Thyroid gland (tissue), 4 donors: ENCODE results near the gene SLC2A9. TPM values are rescaled to one million over a fixed set of nuclear protein-coding genes. Genes with fewer than 3 reads are reported as not detected.

ENCODE experiments used
- DNase-seq, 2 donors: peaks; one replicate each; pipeline ENCODE4 v3.0.0-alpha.2; 2019
- H3K27ac ChIP-seq, 3 donors: fragments of 200-600 bp; sonication (generic); 1 replicate in 2 of 3; 2 replicates in 1 of 3; pipeline ENCODE4 v1.5.1; 2016 to 2019; ENCODE audit warnings: mild to moderate bottlenecking in 1 of 3, moderate library complexity in 1 of 3
- H3K27me3 ChIP-seq: fragments of 200-600 bp; sonication (generic); one replicate; pipeline ENCODE4 v1.5.1; 2019
- H3K36me3 ChIP-seq, 2 donors: fragments of 200-600 bp; sonication (generic); one replicate each; pipeline ENCODE4 v1.5.1; 2016 to 2019
- H3K4me1 ChIP-seq, 2 donors: fragments of 200-600 bp; sonication (generic); one replicate each; pipeline ENCODE4 v1.5.1; 2017 to 2019
- H3K4me3 ChIP-seq, 3 donors: fragments of 200-600 bp; sonication (generic); replicated peaks in 1 of 3; 1 replicate in 2 of 3; 2 replicates in 1 of 3; pipeline ENCODE4 v1.5.1; 2016; ENCODE audit warnings: mild to moderate bottlenecking in 1 of 3
- H3K9me3 ChIP-seq: fragments of 200-600 bp; sonication (generic); one replicate; pipeline ENCODE4 v1.5.1; 2017
- POLR2A ChIP-seq, 2 donors: fragments of 450-650 bp; IDR thresholded peaks; one replicate each; pipeline ENCODE4 v1.6.1; 2017; ENCODE audit warnings: antibody characterized with exemption in 2 of 2, mild to moderate bottlenecking in 2 of 2, moderate library complexity in 1 of 2
- WGBS, 2 donors: methylation state at CpG; one replicate each; pipeline ENCODE4 v1.1.5; 2017; 5-methylcytosine and 5-hydroxymethylcytosine counted together
- intact Hi-C: fragments of 100-400 bp; cut with DNase I; formaldehyde crosslinking; loops from one replicate; pipeline ENCODE4 v1.15.1; 2023
- total RNA-seq, 4 donors: library from RNA; depleted of rRNA; stranded (reverse); fragments of >200 nt; gene quantifications; one replicate each; pipeline ENCODE4 v1.2.3, GENCODE V29; 2016
- TF ChIP-seq, protein P1 (sequence below), 6 experiments: fragments of 200-600 bp in 3 of 6; fragments of 450-650 bp in 3 of 6; sonication (generic) in 3 of 6; IDR thresholded peaks; one replicate each; pipeline ENCODE4 v1.5.1; 2016 to 2019; ENCODE audit warnings: antibody characterized with exemption in 6 of 6, mild to moderate bottlenecking in 2 of 6, inconsistent platforms in 1 of 6, moderate library complexity in 1 of 6

SLC2A9 gene
- total RNA-seq, 4 donors from 2014 or later: 5.0 to 21.2 (median 9.2) TPM

DNA sequence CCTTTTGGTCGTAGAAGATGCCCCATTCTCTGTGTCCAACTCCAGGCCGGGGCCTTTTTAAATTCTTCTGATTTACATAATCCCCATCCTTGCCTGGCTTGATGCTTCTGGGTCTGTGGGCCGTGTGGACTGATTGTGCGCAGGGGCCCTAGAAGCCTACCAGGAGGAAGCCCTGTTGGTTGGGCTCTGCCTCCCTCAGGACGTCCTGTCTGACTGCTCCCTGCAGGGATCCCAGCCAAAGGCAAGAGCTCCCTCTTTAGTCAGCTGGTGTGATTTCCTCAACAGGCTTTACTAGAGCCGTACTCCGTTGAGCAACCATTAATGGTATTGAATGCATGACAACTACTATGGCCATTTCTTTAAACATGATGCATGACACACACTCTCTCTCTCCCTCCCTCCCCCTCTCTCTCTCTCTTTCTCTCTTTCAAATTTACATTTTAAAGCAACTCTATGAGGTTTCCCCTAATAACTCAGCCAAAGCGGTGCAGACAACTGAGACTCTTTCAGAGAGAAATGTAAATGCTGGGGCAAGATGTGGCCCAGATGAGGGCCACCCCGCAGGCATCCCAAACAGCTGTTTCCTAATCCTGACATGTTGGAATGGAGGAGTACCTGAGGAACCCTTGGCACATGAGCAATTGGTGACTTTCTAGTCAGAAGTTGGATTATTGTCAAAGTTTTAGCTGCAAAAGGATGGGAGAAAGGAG is 122.5 kb downstream of the SLC2A9 start:
- DNase-seq: peak; percentile 12 to 35
- no peaks in the 10 kb centered on the region for H3K9me3 ChIP-seq
- intact Hi-C loops: no loop called here
- no peaks in the 10 kb centered on the region for H3K4me1 ChIP-seq
- H3K27me3 ChIP-seq: no peaks in the 10 kb centered on the region
- no peak overlapping the region for H3K4me3 ChIP-seq
- TF ChIP-seq POLR2A (IDR thresholded peaks at IDR 0.05): no peak
- TF ChIP-seq, protein P1, sequence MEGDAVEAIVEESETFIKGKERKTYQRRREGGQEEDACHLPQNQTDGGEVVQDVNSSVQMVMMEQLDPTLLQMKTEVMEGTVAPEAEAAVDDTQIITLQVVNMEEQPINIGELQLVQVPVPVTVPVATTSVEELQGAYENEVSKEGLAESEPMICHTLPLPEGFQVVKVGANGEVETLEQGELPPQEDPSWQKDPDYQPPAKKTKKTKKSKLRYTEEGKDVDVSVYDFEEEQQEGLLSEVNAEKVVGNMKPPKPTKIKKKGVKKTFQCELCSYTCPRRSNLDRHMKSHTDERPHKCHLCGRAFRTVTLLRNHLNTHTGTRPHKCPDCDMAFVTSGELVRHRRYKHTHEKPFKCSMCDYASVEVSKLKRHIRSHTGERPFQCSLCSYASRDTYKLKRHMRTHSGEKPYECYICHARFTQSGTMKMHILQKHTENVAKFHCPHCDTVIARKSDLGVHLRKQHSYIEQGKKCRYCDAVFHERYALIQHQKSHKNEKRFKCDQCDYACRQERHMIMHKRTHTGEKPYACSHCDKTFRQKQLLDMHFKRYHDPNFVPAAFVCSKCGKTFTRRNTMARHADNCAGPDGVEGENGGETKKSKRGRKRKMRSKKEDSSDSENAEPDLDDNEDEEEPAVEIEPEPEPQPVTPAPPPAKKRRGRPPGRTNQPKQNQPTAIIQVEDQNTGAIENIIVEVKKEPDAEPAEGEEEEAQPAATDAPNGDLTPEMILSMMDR (IDR thresholded peaks at IDR 0.05): peak in 1 of 6 experiments; percentile 14
- H3K27ac ChIP-seq: no peak overlapping the region
- 47 to 50% methylated on average over 9 of the region's 9 CpGs for WGBS, 2 donors
- H3K36me3 ChIP-seq: no peaks in the 10 kb centered on the region

DNA sequence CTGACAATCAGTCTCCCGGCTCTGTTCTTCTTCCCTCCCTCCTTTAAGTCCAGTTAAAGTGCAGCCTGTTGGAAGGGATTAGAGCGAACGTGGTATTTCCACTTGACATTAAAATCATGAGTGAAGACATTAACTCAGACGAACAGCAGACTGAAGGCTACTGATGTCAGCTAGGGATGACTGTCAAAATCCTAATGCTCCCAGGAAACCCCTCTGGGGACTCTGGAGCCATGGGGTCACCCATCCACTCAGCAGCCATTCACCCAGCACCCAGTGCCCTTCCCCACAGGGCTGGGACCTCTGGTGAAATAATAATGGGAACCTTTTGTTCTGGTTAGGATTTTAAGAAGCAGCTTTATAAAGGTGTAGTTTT is 126.0 kb downstream of the SLC2A9 start:
- no peak overlapping the region for H3K27ac ChIP-seq
- H3K4me3 ChIP-seq: no peak overlapping the region

DNA sequence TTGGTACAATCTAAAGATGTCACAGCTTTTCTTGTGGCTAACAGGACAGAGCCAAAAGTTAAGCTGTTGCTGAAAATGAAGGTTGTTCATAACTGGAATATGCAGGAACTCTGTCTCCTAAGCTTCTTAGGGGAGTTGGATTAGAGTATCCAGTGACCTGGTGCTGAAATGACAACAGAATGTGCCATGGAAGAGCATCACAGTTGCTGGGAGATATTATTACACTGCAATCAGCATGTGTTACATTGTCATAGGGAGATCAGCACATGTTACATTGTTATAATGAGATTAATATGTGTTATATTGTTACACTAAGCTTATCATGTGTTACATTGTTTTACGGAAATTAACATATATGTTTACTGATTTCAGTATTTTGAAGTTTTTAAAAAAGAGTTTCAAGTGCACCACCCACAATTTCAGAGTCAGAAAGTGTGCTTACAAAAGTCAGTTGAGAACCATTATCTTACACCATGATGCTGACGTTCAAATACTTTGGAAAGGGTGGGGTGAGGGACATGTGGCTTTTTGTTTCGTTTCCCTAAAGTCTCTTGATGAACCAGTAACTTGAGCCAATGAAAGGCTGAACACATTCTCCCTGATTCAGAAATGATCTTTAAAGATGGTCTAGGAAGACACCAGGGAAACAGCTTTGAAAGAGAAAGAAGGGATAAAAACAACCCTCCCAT is 126.5 kb downstream of the SLC2A9 start:
- H3K27ac ChIP-seq: no peak overlapping the region
- DNase-seq: no peak
- intact Hi-C loops: no loop called here
- no peaks in the 10 kb centered on the region for H3K36me3 ChIP-seq
- no peaks in the 10 kb centered on the region for H3K4me1 ChIP-seq
- no peaks in the 10 kb centered on the region for H3K9me3 ChIP-seq
- TF ChIP-seq POLR2A (IDR thresholded peaks at IDR 0.05): no peak
- TF ChIP-seq, protein P1 (IDR thresholded peaks at IDR 0.05): no peak
- WGBS, 2 donors: 70 to 79% methylated on average over 3 of the region's 3 CpGs
- no peaks in the 10 kb centered on the region for H3K27me3 ChIP-seq
- no peak overlapping the region for H3K4me3 ChIP-seq

More for the DNA sequence above, 126.0 kb downstream of the SLC2A9 start:
- no peak for DNase-seq
- no peak for TF ChIP-seq POLR2A (IDR thresholded peaks at IDR 0.05)
- TF ChIP-seq, protein P1 (IDR thresholded peaks at IDR 0.05): no peak
- 49 to 63% methylated on average over 4 of the region's 4 CpGs for WGBS, 2 donors
- Histone ChIP-seq H3K27me3 (no peaks in the 10 kb centered on the region), H3K4me1 (no peaks in the 10 kb centered on the region), H3K36me3 (no peaks in the 10 kb centered on the region), H3K9me3 (no peaks in the 10 kb centered on the region)
- intact Hi-C loops: no loop called here

DNA sequence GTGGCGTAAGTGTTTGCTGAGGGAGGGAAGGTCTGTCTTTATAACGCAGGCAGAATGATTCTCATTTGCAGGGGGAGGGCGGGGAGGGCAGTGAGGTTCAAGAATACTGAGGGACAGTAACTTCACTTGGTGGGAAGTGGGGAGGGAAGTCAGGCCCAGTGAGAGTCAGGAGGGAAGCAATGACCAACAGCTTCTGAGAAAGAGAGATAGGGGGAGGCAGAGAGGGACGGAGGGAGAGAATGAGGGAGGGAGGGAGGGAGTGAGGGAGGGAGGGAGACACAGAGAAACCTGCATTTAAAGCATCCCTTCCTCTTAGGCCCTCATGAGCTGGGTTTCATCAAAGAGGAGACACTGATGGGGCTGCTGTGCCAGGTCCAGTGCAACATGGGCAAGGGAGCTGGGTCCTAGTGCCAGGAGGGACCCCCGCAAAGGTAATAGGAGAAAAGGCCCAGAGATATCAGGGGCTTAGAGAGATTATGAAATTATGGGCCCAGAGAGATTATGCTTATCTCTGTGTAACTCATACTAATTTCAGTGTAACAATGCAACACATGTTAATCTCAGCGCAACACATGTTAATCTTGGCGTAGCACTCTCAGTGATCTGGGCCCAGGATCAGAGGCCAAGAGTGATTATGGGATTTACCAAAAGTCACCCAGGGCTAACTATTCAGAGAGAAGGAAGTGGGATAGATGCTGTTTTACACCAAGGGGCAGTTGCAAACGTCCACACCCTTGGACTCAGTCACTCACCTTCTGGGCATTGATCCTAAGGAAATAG is 127.8 kb downstream of the SLC2A9 start:
- intact Hi-C loops: no loop called here
- H3K9me3 ChIP-seq: no peaks in the 10 kb centered on the region
- H3K36me3 ChIP-seq: no peaks in the 10 kb centered on the region
- no peak overlapping the region for H3K4me3 ChIP-seq
- no peaks in the 10 kb centered on the region for H3K27me3 ChIP-seq
- H3K27ac ChIP-seq: no peak overlapping the region
- 73 to 83% methylated on average over 8 of the region's 8 CpGs for WGBS, 2 donors
- DNase-seq: no peak
- no peaks in the 10 kb centered on the region for H3K4me1 ChIP-seq
- TF ChIP-seq POLR2A (IDR thresholded peaks at IDR 0.05): no peak
- TF ChIP-seq, protein P1 (IDR thresholded peaks at IDR 0.05): no peak
